K562 (cell line): ENCODE results near the gene DKKL1. TPM values are rescaled to one million over a fixed set of nuclear protein-coding genes. Genes with fewer than 3 reads are reported as not detected.

Experiments
- BCOR ChIP-seq: fragments of 450-650 bp; IDR thresholded peaks from 2 replicates; pipeline ENCODE4 v1.6.1; 2016
- EZH2 ChIP-seq: IDR thresholded peaks from 2 replicates; pipeline ENCODE4 v1.6.1; 2012; ENCODE audit warnings: low read depth, mild to moderate bottlenecking, inconsistent platforms, low read length, borderline replicate concordance
- GATAD2A ChIP-seq: fragments of 450-650 bp; IDR thresholded peaks from 2 replicates; pipeline ENCODE4 v1.6.1; 2017
- GTF2E2 ChIP-seq: fragments of 200-800 bp; sonication (Bioruptor generic); IDR thresholded peaks from 2 replicates; pipeline ENCODE4 v1.6.1; 2016; ENCODE audit warnings: missing genetic modification characterization, missing compliant biosample characterization
- HMGN3 ChIP-seq: IDR thresholded peaks from 2 replicates; pipeline ENCODE4 v1.6.1; 2011; ENCODE audit warnings: borderline replicate concordance, low read depth, mild to moderate bottlenecking, mixed read lengths, low read length; ENCODE audit not compliant: insufficient read length; ENCODE audit errors: extremely low read depth
- IFI16 ChIP-seq: fragments of 250-450 bp; sonication (Bioruptor Pico); IDR thresholded peaks from 2 replicates; pipeline ENCODE4 v2.1.2; 2022; ENCODE audit warnings: mild to moderate bottlenecking, inconsistent platforms
- JUNB ChIP-seq: fragments of 450-650 bp; formaldehyde crosslinking; conservative IDR thresholded peaks from 2 replicates; pipeline ENCODE4 v1.4.0; 2020; ENCODE audit warnings: mild to moderate bottlenecking
- KDM1A ChIP-seq, 2 experiments: fragments of 450-650 bp; IDR thresholded peaks; 2 replicates each; pipeline ENCODE4 v1.6.1; 2016; ENCODE audit warnings: mild to moderate bottlenecking in 2 of 2
- MECOM ChIP-seq: fragments of 250-450 bp; sonication (Bioruptor Pico); IDR thresholded peaks from 2 replicates; pipeline ENCODE4 v1.8.0; 2022; ENCODE audit warnings: inconsistent platforms
- MEF2A ChIP-seq: IDR thresholded peaks from 2 replicates; pipeline ENCODE4 v1.6.1; 2011; ENCODE audit warnings: low read depth, mild to moderate bottlenecking, low read length, moderate library complexity; ENCODE audit not compliant: control insufficient read depth
- MEIS2 ChIP-seq: fragments of 450-650 bp; IDR thresholded peaks from 2 replicates; pipeline ENCODE4 v1.6.1; 2014; ENCODE audit warnings: mild to moderate bottlenecking; ENCODE audit not compliant: partially characterized antibody
- MYC ChIP-seq, 2 experiments: fragments of 250-450 bp in 1 of 2; sonication (Bioruptor Pico) in 1 of 2; IDR thresholded peaks; 2 replicates each; pipeline versions ENCODE4 v1.5.1 to v1.6.1; 2012 to 2021; ENCODE audit warnings: low read depth in 2 of 2, borderline replicate concordance in 1 of 2, improper control_type of control experiment in 1 of 2, low read length in 1 of 2, mild to moderate bottlenecking in 1 of 2, moderate library complexity in 1 of 2
- NCOA2 ChIP-seq, 2 experiments: fragments of 450-650 bp; IDR thresholded peaks; 2 replicates each; pipeline ENCODE4 v1.6.1; 2018; ENCODE audit warnings: mild to moderate bottlenecking in 2 of 2, moderate library complexity in 1 of 2; ENCODE audit not compliant: partially characterized antibody in 2 of 2
- NCOA6 ChIP-seq: fragments of 450-650 bp; IDR thresholded peaks from 2 replicates; pipeline ENCODE4 v1.6.1; 2017; ENCODE audit warnings: mild to moderate bottlenecking
- NFE2L1 ChIP-seq: fragments of 450-650 bp; IDR thresholded peaks from 2 replicates; pipeline ENCODE4 v1.6.1; 2016; ENCODE audit warnings: missing genetic modification characterization, low read depth, mild to moderate bottlenecking, missing compliant biosample characterization, moderate library complexity, borderline replicate concordance
- NONO ChIP-seq, 2 experiments: fragments of 200-400 bp in 1 of 2; fragments of 450-650 bp in 1 of 2; formaldehyde crosslinking in 1 of 2; IDR thresholded peaks; 2 replicates each; pipeline ENCODE4 v1.6.1; 2017; ENCODE audit warnings: low read depth in 2 of 2, mild to moderate bottlenecking in 2 of 2, moderate library complexity in 2 of 2, low read length in 1 of 2
- RUNX1 ChIP-seq: sonication (generic); IDR thresholded peaks from 2 replicates; pipeline ENCODE4 v1.6.1; 2016; ENCODE audit warnings: antibody characterized with exemption, low read depth
- SRSF7 ChIP-seq: fragments of 200-400 bp; formaldehyde crosslinking; optimal IDR thresholded peaks from 2 replicates; pipeline ENCODE3; 2017; ENCODE audit warnings: mild to moderate bottlenecking, low read depth, low read length
- TBL1XR1 ChIP-seq, 2 experiments: IDR thresholded peaks; 2 replicates each; pipeline ENCODE4 v1.6.1; 2012; ENCODE audit warnings: improper control_type of control experiment in 2 of 2, low read length in 2 of 2, mild to moderate bottlenecking in 1 of 2
- THRB ChIP-seq: fragments of 450-650 bp; formaldehyde crosslinking; conservative IDR thresholded peaks from 2 replicates; pipeline ENCODE4 v1.4.0; 2022; ENCODE audit warnings: mild to moderate bottlenecking, missing genetic modification characterization
- ZNF274 ChIP-seq: IDR thresholded peaks from 2 replicates; pipeline ENCODE4 v1.6.1; 2011; ENCODE audit warnings: low read depth, mild to moderate bottlenecking, low read length, moderate library complexity, borderline replicate concordance
- ZNF280A ChIP-seq: fragments of 450-650 bp; IDR thresholded peaks from 2 replicates; pipeline ENCODE4 v1.6.1; 2018; ENCODE audit warnings: mild to moderate bottlenecking, low read depth; ENCODE audit not compliant: partially characterized antibody
- polyA plus RNA-seq, 8 experiments: library from polyadenylated mRNA; depleted of rRNA in 4 of 8; stranded (reverse) in 5 of 8; unstranded in 3 of 8; fragments of >200 nt; fragmentation: Nextera tagmentation in 2 of 8; fragmentation: Illumina TruSeq in 1 of 8; extraction: Ambion mirVana in 2 of 8; extraction: Trizol in 1 of 8; gene quantifications; 2 replicates each; pipeline versions ENCODE4 v1.2.1 to v1.2.3, GENCODE V29; 2011 to 2014; ENCODE audit warnings: inconsistent platforms in 1 of 8, missing spikeins in 1 of 8
- total RNA-seq, 7 experiments: library from RNA; depleted of rRNA in 6 of 7; stranded (reverse); fragments of >200 nt in 6 of 7; fragmentation: Illumina TruSeq in 2 of 7; extraction: Trizol in 2 of 7; gene quantifications; 2 replicates each; pipeline versions ENCODE4 v1.2.1 to v1.2.3, GENCODE V29; 2011 to 2021; ENCODE audit warnings: low replicate concordance in 1 of 7
- TF ChIP-seq, protein P1 (sequence below): fragments of 250-450 bp; sonication (Bioruptor Pico); IDR thresholded peaks from 2 replicates; pipeline ENCODE4 v1.4.0; 2020; ENCODE audit warnings: mild to moderate bottlenecking, moderate library complexity
- TF ChIP-seq, protein P2 (sequence below): fragments of 250-450 bp; sonication (Bioruptor Pico); IDR thresholded peaks from 2 replicates; pipeline ENCODE4 v1.9.0; 2021; ENCODE audit warnings: mild to moderate bottlenecking

DKKL1 gene
- total and polyA plus RNA-seq, 9 of the 15 experiments (the other 6 are each of a cell fraction or from before 2014, with no cell fraction given) = 0.15 to 1.7 (median 0.52) TPM

DNA sequence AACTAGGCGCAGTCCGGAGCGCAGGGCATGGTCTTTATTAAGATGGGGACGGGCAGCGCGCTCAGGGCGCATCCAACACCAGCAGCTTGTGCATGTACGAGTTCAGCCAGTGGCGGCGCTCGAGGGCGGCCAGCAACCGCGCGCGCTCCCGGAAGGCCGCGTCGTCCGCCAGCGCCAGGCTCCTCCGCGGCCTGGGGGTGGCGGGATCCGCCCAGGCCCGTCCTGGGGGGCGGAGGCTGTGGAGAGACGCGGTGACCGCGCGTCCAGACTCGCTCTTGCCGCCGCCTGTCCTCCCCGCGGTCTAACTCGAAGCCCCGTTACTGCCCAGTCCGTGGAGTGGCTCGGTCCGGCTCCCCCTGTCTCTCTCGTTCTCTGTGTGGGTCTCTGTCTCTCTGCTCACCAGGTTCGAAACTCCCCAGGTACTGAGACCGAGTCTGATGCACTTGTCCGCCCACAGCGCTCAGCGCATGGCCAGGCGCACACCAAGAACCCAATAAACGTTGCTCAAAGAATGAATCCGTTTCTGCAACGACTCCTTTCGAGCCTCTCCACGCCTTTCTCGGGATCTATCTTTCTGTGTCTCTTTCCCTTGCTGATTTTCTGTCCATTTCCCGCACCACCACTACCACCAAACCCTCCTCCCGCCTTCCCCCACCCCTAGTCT, 58.9 kb downstream of the DKKL1 start (continued):
- TF ChIP-seq, protein P1, sequence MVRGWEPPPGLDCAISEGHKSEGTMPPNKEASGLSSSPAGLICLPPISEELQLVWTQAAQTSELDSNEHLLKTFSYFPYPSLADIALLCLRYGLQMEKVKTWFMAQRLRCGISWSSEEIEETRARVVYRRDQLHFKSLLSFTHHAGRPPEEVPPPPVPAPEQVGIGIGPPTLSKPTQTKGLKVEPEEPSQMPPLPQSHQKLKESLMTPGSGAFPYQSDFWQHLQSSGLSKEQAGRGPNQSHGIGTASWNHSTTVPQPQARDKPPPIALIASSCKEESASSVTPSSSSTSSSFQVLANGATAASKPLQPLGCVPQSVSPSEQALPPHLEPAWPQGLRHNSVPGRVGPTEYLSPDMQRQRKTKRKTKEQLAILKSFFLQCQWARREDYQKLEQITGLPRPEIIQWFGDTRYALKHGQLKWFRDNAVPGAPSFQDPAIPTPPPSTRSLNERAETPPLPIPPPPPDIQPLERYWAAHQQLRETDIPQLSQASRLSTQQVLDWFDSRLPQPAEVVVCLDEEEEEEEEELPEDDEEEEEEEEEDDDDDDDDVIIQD (CRISPR knock-in tag) = no peak
- TF ChIP-seq MYC (IDR thresholded peaks at IDR 0.05; ENCODE audit: low read depth, low read length) = peak; percentile 71
- no peak for TF ChIP-seq MYC (CRISPR knock-in tag; IDR thresholded peaks at IDR 0.05; ENCODE audit: borderline replicate concordance, low read depth)
- no peak for TF ChIP-seq NCOA2 (IDR thresholded peaks at IDR 0.05; ENCODE audit: partially characterized antibody in 2 of 2)
- TF ChIP-seq RUNX1 = no peak
- TF ChIP-seq SRSF7 = no peak
- TF ChIP-seq, protein P2, sequence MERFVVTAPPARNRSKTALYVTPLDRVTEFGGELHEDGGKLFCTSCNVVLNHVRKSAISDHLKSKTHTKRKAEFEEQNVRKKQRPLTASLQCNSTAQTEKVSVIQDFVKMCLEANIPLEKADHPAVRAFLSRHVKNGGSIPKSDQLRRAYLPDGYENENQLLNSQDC (CRISPR knock-in tag) = no peak
- TF ChIP-seq EZH2 = no peak
- no peak; the same call in 1 of the 2 replicates for TF ChIP-seq THRB (CRISPR knock-in tag)
- no peak for TF ChIP-seq MEF2A
- TF ChIP-seq MEIS2 = peak; percentile 6
- no peak for TF ChIP-seq GATAD2A
- TF ChIP-seq ZNF280A = no peak
- TF ChIP-seq HMGN3 = peak; percentile 90
- TF ChIP-seq IFI16 = no peak
- no peak for TF ChIP-seq TBL1XR1 (IDR thresholded peaks at IDR 0.05; ENCODE audit: low read length in 2 of 2)
- no peak for TF ChIP-seq NCOA6
- TF ChIP-seq NONO (IDR thresholded peaks at IDR 0.05; ENCODE audit: low read depth in 2 of 2, low read length in 1 of 2) = 0 out of 4 replicates have a peak, but pooled peaks of 1 of the 2 experiments have one; percentile 25
- TF ChIP-seq NFE2L1 (tag) = no peak
- TF ChIP-seq ZNF274 = no peak
- peak; percentile 79 for TF ChIP-seq BCOR
- TF ChIP-seq GTF2E2 (tag) = no peak
- 0 out of 4 replicates have a peak, but pooled peaks of 1 of the 2 experiments have one; percentile 34 for TF ChIP-seq KDM1A (IDR thresholded peaks at IDR 0.05)
- TF ChIP-seq MECOM (CRISPR knock-in tag) = no peak
- TF ChIP-seq JUNB (CRISPR knock-in tag) = no peak
